HG03095 (cell line): ENCODE results near the gene RAB2B.
"Not testable (repeated sequence)": the region's sequence is repeated elsewhere in the genome, so short reads cannot be mapped to it uniquely, and the experiment has no call there.

Source experiments
- ATAC-seq: cut with Tn5 transposase; IDR thresholded peaks from one replicate; pipeline ENCODE4 v1.9.1; 2021; ENCODE audit warnings: moderate library complexity; ENCODE audit not compliant: unreplicated experiment

Gene RAB2B

DNA sequence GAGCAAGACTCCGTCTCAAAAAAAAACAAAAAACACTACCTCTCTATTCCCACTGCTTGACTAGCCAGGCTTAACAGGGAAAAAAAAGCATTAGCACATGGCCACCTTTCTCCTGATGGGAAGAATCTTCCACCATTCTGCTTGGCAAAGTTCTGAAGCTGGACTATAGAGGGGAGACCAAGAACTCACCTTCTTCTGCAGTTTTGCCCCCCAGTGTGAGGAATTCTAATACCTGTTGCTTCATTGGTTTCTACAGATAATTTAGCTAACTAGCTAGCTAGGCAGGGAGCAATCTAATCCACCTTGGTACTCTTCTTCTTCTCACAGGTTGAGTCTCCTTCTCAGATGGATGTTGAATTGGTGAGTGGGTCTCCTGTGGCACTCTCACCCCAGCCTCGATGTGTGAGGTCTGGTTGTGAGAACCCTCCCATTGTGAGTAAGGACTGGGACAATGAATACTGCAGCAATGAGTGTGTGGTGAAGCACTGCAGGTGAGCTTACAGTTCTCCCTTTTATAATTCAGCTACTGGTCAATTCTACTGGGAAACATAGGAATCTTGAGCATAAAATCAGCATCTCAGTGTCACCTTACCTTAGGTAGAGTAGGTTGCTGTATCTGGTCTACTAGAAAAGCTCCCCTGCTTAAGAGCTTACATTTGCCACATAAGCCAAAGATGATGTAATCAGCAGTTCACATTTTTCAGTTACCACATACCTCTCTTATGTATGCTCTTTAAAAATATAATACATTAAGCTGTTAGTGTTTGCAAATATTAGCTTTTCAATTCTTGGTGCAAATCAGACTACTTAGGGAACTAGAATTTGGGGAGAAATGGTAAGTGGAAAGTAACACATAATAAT is 18.4 kb upstream of the RAB2B start:
- no peak for ATAC-seq

DNA sequence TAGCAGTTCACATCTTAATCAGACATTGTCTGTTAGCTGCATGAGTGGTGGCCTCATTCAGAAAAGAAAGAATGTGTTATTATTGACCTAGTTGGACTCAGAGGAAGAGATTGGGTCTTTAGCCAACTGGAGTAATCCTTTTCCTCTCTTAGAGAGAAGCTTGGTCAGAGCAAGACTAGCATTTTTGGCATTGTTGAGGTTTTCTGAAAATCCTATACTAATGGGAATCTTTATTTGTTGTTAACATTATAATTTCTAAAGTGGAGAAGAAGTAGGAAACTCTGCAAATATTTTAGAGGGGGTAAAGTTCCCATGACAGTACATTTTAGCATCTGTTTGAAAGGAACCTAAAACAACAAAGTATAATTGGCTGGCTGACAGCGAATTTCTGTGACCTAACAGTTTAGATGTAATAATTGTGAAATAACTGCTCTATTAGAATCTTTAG is 9.9 kb upstream of the RAB2B start:
- no peak for ATAC-seq

DNA sequence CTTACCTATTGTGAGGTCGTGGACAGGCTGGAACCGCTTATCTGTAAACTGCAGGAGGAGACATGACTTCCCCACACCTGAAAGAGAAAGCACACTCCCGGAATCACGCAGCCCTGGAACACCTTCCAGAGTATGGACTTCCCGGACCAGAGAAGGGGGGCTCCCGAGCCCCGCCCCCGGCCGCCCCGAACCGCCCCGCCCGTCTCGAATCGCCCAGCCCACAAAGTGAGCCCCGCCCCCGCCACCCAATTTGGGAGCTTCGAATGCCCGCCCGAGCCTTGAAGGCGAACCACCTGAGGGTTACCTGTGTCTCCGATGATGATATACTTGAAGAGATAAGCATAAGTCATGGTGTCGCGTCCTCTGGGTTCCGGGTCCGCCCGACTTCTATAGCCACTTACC is 235 bp downstream of the RAB2B start:
- ATAC-seq: peak; percentile 27

DNA sequence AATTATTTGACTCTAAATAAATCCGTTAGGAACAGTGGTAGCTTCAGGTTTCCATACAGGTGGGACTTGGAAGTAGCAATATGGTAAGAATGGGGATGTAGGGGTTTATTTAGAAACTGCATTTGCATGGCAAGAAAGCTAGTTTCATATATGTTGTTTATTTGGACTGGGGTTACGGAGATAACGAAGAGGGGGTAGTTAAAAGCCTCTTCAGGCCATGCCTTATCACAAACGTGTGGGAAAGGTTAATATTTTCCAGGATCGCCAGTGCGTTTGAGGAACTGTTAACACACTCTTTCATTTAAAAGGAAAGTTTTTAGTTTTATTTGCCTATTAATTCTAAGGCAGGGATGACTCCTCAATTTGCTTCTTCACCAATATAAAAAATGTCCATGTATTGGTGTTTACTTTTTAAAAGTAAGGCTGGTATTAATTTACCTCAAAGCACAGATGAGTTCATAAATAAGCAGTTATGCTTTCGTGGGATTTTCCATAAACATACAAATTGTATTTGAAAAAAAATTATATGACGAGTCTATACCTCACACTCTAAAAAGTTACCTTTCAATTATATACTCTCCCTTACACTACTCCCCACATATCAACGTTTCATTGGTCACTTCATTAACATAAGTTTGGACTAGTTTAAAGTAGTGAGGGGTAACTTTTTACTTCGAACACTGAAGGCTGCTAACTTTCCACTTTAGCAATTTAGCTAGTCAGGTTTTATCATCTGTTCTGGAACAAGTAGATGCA is 814 bp downstream of the RAB2B start:
- no peak for ATAC-seq

DNA sequence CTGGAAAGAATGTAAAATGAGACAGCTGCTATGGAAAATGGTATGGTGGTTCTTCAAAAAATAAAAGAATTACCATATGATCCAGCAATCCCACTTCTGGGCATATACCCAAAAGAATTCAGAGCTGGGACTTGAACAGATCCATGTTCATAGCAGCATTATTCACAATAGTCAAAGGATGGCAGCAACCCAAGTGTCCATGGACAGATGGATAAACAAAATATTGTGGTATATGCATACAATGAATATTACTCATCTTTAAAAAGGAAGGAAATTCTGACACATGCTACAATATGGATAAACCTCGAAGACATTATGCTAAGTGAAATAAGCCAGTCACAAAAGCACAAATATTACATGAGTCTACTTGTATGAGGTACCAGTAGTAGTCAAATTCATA is 9.1 kb downstream of the RAB2B start:
- no peak for ATAC-seq

DNA sequence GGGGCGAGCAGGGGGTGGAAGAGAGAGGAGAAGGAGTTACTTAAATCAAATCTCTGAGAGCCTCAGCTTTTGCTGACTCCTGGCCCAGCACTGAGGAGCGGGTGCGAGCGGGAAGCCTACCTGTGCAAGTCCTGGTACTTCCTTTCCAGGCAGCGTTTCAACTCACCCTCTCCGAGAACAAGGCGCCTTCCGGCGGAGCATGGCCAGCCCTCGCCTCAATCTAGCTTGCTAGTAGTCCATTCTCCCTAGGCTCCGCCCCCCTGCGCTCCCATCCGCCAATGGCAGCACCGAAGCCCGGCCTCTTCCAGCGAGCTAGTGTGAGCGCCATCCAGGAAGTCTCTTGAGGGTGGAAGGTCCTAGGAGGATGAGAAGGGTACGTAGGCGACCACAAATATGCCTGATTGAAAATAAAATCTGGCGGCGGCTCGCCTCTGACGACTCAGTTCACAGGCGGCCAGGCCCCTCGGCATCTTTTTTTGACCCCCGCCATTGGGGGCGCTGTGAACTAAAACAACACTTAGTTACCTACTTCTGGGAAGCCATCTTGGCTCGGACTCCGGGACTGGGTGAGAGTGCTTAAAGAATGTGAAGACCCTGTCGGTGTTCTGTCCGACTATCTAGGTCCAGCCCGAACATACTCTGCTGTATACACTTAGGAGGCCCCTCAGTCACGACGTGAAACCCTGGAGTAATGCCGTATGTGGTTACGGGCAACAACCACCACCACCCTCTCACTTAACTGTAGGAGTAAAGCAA is 20.7 kb downstream of the RAB2B start, which contains the start of gene CHD8:
TSS of gene CHD8 (minus strand) at position 212 of the 756 bp plus-strand sequence. CDS start 24,480 bp downstream, outside the sequence.
- ATAC-seq: peak; percentile 95

DNA sequence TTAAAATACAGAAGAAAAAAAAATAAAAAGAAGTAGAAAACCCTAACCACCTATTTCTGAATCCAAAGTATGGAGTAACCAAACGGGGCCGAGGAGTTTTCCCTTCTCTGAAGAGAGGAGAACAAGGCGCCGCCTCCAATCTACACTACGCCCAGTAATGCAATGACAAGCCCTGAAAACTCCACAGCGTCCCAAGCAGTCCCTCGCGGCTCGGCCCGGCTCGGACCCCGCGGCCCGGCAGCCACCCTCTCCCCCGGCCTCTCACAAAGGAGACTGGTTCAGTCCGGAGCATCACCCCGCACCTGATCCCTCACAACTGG is 21.2 kb downstream of the RAB2B start:
- peak; percentile 22 for ATAC-seq

DNA sequence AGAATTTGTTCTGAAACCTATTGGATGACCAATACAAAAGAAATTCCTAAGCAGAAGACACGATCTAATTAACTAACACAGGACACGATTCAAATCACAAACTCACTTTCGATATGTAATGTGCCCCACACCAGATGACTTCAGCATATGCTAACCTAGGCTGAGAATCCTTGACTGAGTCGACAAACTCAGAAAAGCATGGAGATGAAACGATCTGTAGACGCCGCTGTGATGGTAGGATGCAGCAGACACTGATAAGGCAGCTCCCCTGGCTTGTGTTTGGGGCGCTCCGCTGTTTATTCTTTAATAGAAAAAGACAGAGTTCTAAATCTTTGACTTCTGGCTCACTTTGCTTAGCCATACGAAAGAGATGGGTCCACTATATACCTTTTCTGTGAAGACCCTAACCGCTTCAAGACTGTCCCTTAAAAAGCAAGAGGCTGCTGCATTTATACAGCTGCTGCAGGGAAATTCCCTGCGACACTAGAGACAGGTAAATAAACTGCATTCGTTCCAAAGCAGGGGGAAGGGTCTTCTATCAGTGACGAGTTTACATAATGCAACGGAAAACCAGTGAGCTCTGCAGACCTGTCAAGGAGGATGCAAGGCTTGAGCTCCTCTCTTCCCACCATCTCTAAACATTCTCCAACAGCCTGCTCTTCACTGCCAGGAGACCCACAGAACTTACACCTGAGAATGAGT is 21.8 kb downstream of the RAB2B start:
- ATAC-seq: no peak

DNA sequence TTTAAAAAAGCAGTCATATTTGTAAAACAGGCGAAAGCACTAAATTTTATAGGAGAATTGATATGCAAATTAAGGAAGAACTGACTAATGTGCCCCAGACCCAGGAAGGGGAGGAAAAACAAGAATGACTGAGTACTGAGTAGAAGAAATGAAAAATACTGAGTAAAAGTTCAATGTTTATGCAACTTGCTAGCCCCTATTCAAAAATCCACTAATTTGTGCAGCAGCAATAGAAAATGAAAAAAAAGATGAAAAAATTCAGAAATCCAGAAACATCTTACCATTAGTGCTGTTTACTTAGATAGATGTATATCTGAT is 26.9 kb downstream of the RAB2B start:
- no peak for ATAC-seq

DNA sequence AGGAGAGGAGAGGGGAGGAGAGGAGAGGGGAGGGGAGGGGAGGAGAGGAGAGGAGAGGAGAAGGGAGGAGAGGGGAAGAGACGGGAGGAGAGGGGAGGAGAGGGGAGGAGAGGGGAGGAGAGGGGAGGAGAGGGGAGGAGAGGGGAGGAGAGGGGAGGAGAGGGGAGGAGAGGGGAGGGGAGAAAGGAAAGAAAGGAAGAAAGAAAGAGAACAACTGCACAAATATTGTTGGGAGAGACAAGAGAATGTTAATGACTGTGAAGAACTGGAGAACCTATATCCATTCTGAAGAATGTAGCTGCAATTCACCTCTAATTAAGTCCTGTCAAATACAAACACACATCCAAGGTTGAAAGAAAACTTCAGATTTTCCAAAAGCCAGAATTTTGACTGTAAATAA is 34.1 kb downstream of the RAB2B start:
- ATAC-seq: not testable (repeated sequence)

DNA sequence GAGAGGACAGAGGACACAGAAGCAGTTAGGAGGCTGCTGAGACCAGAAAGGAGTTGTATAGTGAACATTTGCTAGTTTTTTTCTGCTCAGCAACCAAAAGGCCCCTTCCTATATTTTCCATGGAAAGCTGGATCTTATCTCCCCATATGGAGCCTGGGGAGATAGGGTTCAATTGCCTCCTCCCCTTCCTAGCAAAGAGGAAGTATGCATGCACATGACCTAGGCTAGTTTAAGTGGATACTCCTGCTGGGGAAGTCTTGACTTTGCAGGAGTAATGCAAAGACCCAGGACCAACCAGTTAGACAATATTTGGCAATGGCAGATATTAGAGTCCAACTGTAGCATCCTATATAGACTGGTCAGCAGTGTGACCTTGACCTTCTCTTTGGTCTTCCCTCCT is 35.9 kb downstream of the RAB2B start:
- no peak for ATAC-seq

DNA sequence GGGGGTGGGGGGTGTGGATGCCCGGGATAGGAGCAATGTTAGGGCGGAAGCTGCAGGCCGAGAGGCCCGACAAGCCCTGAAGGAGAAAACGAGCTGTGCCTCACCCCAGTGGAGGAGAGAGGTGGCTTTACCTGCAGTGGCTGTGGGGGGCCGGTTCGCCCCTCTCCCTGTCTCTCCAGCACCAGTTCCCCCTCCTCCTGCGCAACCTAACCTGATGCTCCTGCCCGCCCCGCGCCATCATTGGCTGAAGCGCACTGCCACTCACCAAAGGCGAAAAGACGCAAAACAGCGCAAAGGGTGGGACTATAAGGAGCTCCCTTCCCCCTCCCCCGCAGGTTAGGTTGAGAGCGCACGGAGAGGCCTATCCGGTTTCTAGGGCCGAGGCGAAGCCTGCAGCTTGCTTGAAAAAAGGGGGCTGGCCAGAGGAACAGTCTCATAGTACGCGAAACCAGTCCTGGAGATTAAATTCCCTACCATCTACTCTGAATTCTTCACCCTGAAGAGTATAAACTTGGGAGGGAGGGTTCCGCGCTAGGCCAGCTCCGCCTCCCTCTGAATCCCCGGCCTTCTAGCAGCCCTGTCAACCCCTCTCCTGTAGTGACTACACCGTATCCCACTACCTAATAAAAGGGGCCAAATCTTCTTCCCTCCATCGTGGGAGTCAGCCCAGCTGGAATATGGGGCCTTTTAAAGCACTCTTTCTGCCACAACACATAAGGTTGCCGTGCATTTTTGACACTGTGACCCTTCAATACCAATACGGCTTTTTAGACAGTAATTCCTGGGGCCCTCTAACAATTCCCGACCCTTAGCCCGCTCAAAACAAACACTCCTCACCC is 39.5 kb downstream of the RAB2B start:
- peak; percentile 97 for ATAC-seq

DNA sequence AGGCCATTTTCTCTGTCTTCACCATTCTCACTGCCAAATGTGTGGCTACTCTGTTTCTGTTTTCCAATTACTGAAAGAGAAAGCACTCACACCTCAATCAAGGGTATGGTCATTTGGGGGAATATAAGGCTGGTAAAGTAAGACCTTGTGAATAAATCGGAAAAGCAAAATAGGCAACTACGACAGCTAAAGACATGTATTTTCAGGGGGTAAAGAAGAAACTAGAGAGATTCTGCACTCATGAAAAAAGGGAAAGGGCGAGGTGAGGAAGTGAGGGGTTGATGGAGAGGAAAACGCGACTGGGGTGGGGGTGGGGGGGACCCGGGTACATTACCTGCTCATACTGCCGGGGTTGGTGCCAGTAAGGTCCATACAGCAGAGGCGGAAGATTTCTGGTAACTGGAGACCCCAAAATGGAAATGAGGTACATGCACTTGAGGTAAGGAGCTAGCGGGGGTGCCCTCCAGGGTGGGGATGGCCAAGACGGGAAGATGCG is 40.1 kb downstream of the RAB2B start:
- ATAC-seq: peak; percentile 22

DNA sequence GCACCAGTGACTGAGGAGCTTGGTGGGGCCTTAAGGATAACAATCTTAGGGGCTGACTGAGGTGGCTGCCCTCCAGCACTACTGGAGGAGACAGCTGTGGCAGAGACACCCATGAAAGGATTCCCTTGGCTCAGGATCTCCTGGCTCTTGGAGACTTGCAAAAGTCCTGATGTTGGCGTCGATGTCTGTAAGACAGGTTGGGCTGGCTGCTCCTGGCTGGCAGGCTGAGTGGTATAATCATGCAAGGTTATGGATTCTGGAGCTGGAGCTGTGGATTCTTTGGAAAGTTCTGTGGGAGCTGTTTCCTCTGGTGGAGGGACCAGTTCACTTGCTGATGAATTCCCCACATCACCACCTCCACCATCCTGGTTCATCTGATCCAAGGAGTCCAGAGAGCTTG is 45.6 kb downstream of the RAB2B start:
- no peak for ATAC-seq

DNA sequence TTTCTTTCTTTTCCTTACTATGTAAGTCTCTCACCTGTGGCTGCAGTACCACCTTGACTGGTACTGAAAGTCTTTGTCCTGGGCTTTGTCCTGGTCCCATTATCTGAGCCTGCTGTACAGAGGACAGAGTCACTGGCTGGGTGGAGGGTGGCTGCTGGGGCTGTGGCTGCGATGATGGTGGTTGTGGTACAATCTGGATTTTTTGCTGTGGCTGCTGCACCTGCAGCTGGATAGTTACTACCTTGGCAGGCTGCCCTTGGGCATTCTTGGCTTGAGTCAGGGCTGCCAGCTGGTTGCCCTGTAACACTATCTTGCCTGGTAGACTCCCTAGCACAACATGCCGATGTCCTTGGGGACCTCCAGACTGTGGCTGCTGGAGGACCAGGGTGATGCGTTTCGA is 47.8 kb downstream of the RAB2B start:
- ATAC-seq: no peak

DNA sequence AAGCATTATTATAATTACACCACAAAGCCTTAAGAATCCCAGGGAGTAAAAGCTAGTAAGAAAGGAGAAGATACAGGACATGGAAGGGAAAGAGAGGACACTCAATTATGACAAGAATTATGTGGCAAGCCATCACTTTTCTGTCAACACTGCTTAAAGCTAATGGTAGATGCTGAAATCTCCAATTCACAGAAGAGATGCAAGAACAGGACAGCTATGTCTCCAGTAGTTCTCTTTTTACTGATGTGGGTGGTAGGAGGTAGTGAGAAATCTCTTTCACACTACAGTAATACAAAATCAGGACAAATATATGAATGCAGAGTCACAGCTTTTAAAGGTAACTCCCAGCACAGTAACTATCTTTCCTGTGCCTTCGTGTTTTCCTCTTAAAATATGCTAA is 50.1 kb downstream of the RAB2B start:
- no peak for ATAC-seq

DNA sequence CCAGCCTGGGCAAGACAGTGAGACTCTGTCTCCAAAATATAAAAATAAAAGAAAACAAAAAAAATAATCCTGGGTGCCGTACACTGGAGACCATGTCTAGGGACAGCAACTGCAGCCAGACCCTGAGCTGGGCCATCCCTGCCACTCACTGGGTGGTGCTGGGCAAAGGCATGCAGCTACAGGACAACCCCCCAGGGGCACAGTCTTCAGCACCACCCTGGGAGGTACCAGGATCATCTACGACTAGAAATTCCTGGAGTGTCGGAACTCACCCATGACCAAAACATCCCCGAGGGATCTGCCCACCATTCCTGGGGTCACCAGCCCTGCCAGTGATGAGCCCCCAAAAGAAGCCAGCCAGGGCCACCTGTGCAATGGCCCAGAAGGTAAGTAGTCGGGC is 57.2 kb downstream of the RAB2B start:
- ATAC-seq: no peak

DNA sequence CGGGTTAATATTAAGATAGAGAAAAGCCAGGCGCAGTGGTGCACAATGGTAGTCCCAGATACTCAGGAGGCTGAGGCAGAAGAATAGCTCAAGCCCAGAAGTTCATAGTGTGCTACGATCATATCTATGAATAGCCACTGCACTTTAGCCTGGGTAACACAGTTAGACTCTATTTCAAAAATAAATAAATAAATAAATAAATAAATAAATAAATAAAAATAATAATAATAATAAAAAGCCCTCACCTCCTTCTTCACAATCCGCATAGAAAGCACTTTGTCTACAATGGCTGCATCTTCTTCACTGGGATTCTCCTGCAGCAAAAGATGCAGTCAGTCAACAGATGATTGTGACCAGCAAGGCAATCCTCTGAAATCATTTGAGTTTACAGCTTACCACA is 61.4 kb downstream of the RAB2B start:
- ATAC-seq: no peak

DNA sequence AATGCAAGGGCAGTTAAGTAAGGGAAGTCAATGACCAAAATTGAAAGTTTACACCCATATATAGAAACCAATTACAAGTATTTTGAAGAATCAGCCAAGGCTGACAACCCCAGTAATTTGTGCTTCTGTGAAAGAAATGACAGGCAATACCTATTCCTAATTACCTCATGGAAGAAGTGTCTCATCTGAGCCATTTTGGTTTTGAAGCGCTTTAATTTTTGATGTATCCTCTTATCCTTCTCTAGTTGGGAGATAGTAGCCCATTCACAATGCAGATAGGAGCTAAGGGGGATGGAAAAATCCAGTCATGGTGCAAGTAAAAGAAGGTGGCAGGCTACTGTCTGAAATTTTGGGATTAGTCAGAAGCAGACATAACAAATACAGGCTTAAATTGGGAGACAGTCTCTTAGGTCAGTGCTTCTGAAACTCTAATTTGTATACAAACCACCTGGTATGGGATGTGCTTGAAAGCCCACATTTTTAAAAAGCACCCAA is 62.6 kb downstream of the RAB2B start:
- ATAC-seq: no peak
